Activated naive CD4-positive, alpha-beta T cell (primary cell): ENCODE results near the gene NCOA3.

Experiments
- DNase-seq, 4 experiments: peaks; one replicate each; lab custom pipeline; 2025; lab: John Stamatoyannopoulos, UW

Gene NCOA3

DNA sequence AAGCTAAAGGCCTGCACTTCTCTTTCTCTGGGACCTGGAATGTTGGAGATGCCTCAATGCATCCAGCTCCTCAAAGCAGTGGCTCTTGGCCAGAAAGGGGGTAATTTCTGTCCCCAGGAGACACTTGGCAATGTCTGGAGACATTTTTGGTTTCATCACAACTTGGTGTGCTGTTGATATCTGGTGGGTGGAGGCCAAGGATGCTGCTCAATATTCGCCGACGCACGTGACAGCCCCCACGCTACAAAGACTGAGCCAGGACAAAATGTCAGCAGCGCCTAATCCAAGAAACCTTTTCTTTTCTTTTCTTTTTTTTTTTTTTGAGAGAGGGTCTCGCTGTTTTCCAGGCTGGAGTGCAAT lies 203.8 kb downstream of the NCOA3 start:
- no peak for DNase-seq

DNA sequence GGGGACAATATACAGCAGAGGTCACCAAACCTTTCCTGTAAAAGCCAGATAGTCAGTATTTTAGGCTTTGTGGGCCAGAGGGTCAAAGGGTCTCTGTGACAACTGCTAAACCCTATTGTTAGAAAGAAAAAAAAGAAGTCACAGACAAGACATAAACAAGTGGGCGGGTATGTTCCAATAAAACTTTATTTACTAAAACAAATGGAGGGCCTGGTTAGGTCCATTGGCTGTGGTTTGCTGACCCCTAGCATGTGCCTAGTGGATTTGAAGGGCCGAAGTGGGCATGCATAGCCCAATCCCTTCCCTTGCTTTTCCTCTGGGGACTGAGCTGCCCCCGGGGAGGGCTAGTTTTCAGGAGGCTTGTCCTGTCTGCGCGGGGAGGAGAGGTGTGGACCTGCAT lies 204.7 kb downstream of the NCOA3 start:
- DNase-seq, result no peak
